ENCODE measurements around the gene POU2F1. TPM values are rescaled to one million over a fixed set of nuclear protein-coding genes. Genes with fewer than 3 reads are reported as not detected.

Gene POU2F1
- total and polyA plus RNA-seq, 8 donors = 1.2 to 36.2 (median 7.7) TPM

DNA sequence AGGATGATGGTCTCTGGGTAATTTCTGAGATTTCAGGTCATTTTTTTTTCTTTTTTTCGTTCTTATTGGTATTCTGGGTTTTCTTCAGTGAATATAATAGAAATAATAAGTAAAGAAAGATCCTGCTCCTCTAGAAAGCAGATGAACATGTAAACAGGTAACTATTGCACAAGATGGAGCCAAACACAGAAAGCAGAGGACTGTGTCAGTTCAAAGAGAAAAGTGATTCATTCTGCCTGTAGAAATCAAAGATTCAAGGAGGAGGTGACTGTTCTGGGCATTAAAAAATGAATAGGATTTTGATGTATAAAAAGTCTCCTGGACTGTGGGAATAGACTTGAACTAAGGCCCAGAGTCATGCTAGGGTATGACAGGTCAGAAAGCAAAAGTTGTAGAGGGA lies 41.9 kb upstream of the POU2F1 start:
- H3K4me3 ChIP-seq = no peak overlapping the region
- intact Hi-C loops (cut with DNase I; ENCODE audit: low total_unique reads) = no loop called here
- peaks cover 0 to 9% (median 0%) of the 10 kb centered on the region in 4 donors for H3K9me3 ChIP-seq
- no peaks in the 10 kb centered on the region for H3K36me3 ChIP-seq
- WGBS, 5 donors = 0% methylated on average over 1 of the region's 1 CpG
- H3K27me3 ChIP-seq = no peaks in the 10 kb centered on the region
- no peaks in the 10 kb centered on the region for H3K4me1 ChIP-seq
- no peak for DNase-seq
- no peak for TF ChIP-seq EP300 (IDR thresholded peaks at IDR 0.05)
- no peak for TF ChIP-seq POLR2AphosphoS5 (IDR thresholded peaks at IDR 0.05)
- TF ChIP-seq CTCF (IDR thresholded peaks at IDR 0.05) = no peak
- no peak for TF ChIP-seq POLR2A (IDR thresholded peaks at IDR 0.05)
- no peak overlapping the region for H3K27ac ChIP-seq

GRCh38 chr1:167182571-167183320 lies 37.9 kb upstream of the POU2F1 start:
- TF ChIP-seq POLR2AphosphoS5 (IDR thresholded peaks at IDR 0.05) (no peak), EP300 (IDR thresholded peaks at IDR 0.05) (no peak), CTCF (IDR thresholded peaks at IDR 0.05) (no peak), POLR2A (IDR thresholded peaks at IDR 0.05) (no peak)
- no peaks in the 10 kb centered on the region for H3K36me3 ChIP-seq
- H3K9me3 ChIP-seq = no peaks in the 10 kb centered on the region
- H3K27me3 ChIP-seq = no peaks in the 10 kb centered on the region
- no peak overlapping the region for H3K4me3 ChIP-seq
- no peak overlapping the region for H3K27ac ChIP-seq
- intact Hi-C loops (cut with DNase I; ENCODE audit: low total_unique reads) = no loop called here
- DNase-seq = no peak
- H3K4me1 ChIP-seq = no peaks in the 10 kb centered on the region

DNA sequence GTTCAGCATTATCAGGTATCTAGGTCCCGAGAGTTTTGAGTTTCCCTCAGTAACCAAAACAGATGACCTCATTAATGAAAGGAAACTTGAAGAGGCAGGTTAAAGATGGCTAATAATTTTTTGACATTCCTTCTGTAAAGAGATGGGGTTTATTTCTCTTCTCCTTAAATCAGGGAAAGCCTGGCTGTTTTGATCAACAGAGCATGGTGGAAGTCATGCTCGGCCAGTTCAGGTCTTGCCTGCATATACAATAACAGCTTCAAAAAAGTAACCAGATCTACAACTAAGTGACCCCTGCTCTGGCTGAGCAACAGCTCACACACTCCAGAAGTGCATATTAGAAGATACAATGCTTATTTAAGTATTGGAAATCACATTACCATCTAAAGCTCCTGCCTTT lies 36.6 kb upstream of the POU2F1 start:
- Histone ChIP-seq H3K27ac (no peak overlapping the region), H3K27me3 (no peaks in the 10 kb centered on the region), H3K36me3 (no peaks in the 10 kb centered on the region), H3K4me3 (no peak overlapping the region), H3K9me3 (no peaks in the 10 kb centered on the region), H3K4me1 (no peaks in the 10 kb centered on the region)
- TF ChIP-seq POLR2AphosphoS5 (IDR thresholded peaks at IDR 0.05) (no peak), CTCF (IDR thresholded peaks at IDR 0.05) (no peak), POLR2A (IDR thresholded peaks at IDR 0.05) (no peak), EP300 (IDR thresholded peaks at IDR 0.05) (no peak)
- intact Hi-C loops (cut with DNase I; ENCODE audit: low total_unique reads) = no loop called here
- WGBS, 5 donors = 73 to 87% (median 81%) methylated on average over 2 of the region's 2 CpGs
- DNase-seq = no peak

DNA sequence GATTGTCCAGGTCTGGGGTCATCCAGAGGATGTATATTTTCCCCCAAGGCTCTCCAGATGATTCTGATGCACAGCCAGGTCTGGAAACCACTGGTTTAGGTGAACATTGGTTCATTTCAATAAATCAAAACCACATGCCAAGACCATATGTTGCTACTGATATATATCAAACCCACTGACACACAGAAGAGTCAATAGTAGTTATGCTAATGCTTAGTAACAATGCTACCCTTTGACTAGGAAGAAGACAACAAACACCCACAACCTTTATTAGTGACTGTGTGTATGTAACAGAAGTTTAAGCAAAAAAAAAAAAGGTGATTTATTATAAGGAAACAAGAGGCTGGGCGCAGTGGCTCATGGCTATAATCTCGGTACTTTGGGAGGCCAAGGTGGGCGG lies 35.6 kb upstream of the POU2F1 start:
- Histone ChIP-seq H3K4me3 (no peak overlapping the region), H3K4me1 (no peaks in the 10 kb centered on the region), H3K27ac (no peak overlapping the region), H3K27me3 (no peaks in the 10 kb centered on the region), H3K36me3 (no peaks in the 10 kb centered on the region), H3K9me3 (no peaks in the 10 kb centered on the region)
- 79 to 87% (median 81%) methylated on average over 3 of the region's 3 CpGs for WGBS, 5 donors
- TF ChIP-seq EP300 (IDR thresholded peaks at IDR 0.05) = no peak
- TF ChIP-seq POLR2A (IDR thresholded peaks at IDR 0.05) = no peak
- TF ChIP-seq CTCF (IDR thresholded peaks at IDR 0.05) = no peak
- no peak for TF ChIP-seq POLR2AphosphoS5 (IDR thresholded peaks at IDR 0.05)
- intact Hi-C loops (cut with DNase I; ENCODE audit: low total_unique reads) = no loop called here
- no peak for DNase-seq

Measured in stomach (tissue), 9 donors.